NCI-H510A (cell line): ENCODE measurements around the gene FTL.

Experiments used
- DNase-seq: peaks from one replicate; lab custom pipeline; 2025; lab: John Stamatoyannopoulos, UW

The FTL gene

DNA sequence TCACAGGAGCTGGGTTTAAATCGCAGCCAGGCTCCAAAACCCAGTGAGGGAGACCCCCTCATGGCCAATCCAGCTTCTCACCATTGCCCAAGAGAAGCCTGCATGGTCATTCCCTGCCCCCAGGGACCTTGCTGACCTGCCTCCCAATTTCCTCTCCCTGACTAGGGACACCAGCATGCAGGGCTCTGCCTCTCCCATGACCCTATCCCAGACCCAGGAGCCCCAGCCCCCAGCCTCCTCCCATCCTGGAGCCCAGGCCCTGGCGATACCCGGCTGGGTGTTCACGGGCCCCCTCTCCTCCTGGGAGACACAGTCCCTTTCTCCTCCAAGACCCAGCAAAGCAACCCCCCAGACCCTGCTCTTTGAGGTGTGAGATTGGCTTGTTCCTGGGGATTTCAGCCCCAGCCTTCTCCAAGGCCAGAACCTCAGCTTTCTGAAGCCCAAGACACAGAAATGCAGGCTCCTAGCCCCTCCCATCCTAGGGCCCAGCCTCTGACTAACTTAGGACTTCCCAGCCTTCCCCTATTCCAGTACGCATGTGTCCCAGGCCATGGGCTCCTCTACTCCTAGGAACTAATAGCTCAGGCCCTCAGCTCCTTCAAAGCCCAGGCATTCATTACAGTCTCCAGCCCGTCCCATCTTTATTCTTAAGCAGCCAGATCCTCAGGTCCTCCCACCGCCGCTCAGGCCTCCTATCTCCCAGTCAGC is 26.9 kb downstream of the FTL start:
- DNase-seq: no peak

DNA sequence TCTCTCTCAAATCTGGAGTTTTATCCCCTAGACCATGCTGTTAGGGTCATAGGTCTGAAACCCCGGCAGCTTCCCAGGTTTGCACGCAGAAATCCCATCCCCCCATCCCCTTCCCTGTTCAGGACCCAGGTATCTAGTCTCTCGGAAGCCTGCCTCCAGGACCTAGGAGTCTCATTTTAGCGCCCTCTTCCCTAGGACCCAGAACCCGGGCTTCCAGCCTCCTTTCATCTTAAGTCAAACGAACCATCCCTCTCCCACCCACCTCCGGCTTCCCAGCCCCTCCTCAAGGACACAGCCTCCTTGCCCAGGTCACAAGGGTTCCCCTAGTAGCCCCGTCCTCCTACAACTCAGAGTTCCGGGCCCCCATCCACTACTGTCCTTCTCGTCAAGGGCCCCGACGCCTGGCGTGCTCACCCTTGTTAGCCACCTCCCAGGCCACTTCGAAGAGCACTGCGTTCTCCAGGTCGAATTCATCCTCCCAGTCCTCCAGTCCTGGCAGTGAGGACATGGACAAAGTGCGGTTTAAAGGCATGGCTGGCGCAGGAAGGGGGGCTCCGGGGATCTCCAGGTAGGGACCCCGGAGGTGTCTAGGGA is 27.6 kb downstream of the FTL start:
- peak; percentile 51 for DNase-seq

DNA sequence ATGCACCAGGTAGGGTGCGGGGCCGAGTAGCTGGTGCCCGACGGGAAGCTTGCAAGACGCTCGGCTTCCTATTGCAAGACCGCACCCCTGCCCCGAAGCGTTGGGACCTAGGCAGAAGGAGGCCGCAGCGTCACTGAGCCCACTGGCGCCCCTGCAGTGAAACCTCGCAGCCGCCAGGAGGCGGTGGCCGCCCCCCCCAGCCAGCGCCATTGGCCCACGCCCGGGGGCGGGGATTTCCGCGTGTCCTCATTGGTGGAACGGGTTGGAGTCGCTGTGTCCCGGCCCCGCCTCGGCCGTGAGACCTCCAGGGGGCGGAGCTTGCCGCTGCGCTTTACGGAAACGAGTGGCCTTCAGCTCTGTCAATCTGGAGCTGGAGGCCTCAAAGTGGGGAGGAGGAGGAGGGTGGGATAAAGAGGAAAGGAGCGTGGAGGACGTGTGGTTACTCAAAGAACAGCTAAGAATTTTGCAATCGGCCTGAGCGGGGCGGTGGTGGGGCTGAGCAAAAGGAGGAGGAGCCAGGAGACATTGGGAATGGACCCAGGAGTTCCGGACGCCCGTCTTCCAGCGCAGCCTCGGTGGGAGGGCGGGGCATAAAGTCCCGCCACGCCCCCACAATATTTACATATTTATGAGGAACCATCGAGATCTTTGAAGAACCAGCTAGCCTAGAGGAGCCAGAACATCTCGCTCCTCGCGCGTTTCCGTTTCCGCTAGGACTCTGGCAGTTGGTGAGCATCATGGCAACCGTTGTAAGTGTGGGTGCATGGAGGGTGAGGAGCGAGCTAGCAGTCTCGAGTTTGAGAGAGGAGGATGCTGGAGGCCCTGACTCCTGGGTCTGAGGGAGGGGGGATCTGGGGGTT is 28.3 kb downstream of the FTL start, which contains the start of the genes GYS1 and RUVBL2:
GYS1 (minus strand) TSS at position 135 of the 860 bp plus-strand sequence. CDS start 197 bp downstream, outside the sequence.
RUVBL2 (plus strand) TSS at position 713 of the 860 bp plus-strand sequence; CDS start at position 738, 25 bp downstream.
- peak; percentile 98 for DNase-seq

DNA sequence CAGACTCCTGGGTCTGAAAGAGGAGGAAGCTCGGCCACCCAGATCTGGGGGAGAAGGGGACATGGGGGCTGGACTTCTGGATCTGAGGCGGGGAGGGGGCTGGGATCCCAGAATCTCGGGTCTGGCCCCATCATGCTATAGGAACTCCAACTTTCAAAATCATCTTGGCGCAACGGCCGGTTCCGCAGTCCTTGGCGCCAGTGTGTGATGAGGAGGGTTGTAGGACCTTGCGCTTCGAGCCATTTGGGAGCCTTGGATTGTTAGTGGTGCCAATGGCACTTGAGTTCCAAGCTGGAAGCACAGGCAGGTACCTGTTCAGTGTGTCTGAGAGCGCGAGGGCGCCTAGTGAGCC is 28.9 kb downstream of the FTL start:
- DNase-seq: no peak

DNA sequence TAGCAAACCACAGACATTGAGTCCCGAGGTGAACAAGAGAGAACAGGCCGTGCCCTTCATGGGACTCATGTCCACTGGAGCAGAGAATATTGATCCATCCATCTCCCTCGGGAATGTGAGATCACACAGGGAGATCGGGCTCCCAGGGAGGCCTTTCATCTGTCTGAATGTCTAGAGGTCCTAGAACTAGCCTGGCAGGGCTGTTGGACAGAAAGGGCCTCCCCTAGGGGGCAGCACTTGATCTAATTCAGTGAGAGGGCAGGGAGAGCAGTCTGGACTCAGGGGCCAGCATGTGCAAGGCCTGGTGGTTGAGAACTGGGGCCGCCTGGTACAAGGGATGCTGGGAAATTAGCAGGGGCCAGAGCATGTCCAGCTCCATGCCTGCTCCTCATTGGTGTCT is 32.9 kb downstream of the FTL start:
- peak; percentile 54 for DNase-seq

DNA sequence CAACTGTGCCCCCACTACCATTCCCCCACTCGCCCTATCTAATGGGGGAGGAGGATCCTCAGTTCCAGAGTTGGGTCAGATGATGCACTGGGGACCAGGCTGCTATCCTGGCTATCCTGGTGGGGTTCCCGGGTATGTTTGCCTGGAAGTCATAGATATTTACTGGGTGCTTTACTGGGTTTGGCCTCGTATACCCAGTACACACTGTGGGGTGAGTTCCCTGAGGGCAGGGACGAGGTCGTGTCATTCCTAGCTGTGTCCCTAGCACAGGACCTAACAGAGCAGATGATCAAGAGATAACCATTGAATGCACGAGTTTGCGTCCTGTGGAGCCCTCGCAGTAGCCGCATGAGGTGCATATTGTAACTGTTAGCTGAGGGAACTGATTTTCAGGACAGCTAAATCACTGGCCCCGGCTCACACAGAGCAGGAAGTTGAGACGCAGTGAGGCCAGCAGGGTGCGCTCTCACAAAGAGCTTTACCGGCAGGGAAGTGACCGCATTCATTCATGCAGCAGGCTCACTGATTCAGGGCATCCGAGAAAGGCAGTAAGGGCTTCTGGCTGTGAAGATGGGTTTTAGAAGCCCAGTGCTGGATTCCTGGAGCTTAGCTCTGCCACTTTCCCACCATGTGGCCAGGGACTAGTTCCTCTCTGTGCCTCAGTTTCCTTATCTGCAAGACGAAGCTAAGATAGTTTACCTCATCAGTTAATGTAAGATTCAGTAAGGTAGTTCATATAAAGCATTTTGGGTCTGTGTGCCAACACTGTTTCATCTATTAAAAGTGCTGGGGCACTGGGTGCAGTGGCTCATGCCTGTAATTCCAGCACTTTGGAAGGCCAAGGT is 34.6 kb downstream of the FTL start:
- no peak for DNase-seq

DNA sequence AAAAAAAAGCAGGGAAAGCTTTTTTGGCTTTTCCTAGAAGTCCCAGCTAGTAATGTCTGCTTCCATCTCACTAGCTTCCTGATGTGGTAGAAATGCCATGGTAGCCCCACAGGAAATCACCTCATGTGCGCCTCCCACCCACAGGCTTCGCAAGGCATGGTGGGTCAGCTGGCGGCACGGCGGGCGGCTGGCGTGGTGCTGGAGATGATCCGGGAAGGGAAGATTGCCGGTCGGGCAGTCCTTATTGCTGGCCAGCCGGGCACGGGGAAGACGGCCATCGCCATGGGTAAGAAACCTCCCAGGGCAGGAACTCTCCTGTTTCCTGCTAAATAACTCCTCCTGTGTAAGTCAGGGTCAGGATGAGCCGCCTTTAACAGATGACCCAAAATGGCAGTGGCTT is 39.0 kb downstream of the FTL start:
- no peak for DNase-seq

DNA sequence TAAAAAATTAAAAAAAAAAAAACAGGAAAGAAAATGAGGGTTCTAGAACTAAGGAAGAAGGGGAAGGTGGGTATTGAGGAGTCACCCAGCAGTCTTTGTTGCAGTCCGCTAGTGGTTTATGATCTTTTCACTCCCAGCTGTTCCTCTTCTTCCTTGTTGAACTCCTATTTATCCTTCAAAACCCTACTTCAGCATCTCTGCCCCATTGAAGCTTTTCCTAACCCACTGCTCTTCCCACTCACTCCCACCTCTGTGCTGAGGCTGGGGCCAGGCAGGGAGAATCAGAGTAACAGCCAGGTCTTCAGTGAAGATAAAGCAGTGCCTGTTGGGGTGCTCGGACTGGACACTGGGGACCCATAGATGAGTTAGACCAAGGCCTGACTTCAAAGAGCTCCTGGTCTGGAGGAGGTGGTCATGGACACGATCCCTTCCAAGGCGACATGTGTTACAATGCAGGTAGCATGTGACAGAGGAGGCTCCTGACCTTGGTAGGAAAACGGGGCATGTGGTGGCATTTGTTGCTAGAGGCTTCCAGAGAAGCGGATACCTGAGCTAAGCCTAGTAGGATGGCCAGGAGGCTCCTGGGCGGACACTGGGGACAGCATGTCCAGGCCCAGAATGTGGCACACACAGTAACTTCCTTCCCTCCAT is 40.0 kb downstream of the FTL start:
- DNase-seq: no peak

DNA sequence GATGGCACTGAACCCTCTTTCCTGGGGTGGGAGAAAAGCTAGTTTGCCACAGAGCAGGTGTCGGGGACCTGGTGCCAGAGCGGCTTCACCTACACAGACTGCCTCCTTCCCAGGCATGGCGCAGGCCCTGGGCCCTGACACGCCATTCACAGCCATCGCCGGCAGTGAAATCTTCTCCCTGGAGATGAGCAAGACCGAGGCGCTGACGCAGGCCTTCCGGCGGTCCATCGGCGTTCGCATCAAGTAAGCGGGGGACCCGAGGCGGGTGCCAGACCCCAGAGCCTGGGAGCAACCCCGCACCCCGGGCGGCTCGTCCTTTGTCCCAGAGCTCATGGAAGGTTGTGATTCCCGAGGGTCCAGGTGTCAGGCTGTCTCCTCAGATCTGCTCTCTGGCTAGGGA is 41.8 kb downstream of the FTL start:
- no peak for DNase-seq

DNA sequence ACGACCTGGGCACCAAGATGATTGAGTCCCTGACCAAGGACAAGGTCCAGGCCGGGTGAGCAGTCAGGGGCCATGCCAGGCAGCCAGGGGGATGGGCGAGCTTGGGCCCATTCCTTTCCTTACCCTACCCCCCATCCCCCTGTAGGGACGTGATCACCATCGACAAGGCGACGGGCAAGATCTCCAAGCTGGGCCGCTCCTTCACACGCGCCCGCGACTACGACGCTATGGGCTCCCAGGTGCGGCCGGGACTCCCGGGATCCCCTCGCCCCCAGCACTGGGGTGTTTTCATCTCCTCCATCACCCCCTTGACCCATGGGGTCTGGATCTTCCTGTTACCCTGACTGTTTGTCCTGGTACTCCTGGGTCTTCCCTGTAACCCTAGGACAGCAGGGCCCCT is 44.7 kb downstream of the FTL start:
- no peak for DNase-seq

DNA sequence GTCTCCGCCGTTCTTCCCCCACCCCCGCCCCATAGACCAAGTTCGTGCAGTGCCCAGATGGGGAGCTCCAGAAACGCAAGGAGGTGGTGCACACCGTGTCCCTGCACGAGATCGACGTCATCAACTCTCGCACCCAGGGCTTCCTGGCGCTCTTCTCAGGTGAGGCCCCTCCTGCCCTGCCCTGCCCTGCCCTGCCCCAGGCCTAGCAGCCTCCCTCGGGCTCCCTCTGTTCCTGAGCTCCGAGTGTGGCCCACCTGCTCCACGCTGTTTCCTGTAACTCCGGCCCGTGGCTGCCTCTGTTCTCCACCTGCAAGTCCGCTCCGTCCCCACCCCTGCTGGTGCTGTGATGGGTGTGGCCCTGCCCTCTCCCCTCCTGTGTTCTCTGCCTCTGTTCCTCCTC is 45.3 kb downstream of the FTL start:
- no peak for DNase-seq

DNA sequence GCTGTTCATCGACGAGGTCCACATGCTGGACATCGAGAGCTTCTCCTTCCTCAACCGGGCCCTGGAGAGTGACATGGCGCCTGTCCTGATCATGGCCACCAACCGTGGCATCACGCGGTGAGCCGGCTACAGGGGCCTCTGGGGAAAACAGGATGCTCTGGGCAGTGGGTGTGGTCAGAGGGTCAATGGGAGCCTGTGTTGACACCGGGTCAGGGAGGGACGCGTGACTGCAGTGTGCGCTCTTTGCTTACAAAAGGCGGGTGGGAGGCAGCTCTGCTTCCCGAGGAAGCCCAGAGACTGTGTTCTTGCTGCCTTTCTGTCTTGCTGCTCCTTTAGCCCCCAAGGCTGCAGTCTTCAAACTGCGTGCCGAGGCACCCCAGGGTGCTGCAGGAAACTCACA is 46.1 kb downstream of the FTL start:
- DNase-seq: no peak

DNA sequence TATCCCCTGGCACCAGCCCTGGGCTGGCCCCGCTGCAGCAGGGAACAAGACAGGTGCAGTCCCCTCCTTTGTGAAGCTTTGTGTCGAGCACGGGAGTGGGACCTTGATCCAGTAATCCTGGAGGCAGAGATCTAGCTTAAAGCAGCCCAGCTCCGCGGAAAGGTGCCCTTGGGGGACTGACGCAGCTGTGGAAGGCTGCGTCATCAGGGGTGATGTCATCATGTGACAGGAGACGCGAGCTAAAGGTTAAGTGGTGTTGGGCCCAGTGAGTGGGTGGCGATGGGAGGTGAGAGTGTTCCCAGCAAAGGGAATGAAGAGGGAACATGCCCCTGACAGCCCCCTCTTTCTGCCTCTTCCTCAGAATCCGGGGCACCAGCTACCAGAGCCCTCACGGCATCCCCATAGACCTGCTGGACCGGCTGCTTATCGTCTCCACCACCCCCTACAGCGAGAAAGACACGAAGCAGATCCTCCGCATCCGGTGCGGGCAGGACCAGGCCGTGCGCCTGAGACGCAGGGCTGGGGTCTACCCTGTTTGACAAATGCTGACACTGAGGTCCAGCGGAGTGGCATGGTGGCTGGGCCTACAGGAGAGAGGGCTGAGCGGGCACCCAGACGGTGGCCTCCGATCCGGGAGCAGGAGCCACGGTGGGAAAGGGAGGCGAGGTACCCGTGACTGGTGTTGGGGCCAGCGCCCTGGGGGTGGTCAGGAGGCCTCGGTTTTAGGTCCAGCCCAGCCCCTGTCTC is 49.2 kb downstream of the FTL start:
- no peak for DNase-seq

DNA sequence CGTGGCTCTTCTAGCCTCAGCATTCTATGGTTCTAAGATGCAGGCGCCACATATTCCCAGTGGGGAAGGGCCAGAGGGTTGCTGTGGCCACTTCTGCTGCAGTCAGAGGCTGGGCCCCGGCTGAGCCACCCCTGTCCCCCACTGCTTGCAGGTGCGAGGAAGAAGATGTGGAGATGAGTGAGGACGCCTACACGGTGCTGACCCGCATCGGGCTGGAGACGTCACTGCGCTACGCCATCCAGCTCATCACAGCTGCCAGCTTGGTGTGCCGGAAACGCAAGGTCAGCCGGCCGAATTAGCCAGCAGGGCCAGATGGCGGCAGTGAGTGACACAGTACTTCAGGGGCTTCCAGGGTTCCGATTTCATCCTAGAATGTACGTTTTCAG is 49.8 kb downstream of the FTL start:
- DNase-seq: no peak

DNA sequence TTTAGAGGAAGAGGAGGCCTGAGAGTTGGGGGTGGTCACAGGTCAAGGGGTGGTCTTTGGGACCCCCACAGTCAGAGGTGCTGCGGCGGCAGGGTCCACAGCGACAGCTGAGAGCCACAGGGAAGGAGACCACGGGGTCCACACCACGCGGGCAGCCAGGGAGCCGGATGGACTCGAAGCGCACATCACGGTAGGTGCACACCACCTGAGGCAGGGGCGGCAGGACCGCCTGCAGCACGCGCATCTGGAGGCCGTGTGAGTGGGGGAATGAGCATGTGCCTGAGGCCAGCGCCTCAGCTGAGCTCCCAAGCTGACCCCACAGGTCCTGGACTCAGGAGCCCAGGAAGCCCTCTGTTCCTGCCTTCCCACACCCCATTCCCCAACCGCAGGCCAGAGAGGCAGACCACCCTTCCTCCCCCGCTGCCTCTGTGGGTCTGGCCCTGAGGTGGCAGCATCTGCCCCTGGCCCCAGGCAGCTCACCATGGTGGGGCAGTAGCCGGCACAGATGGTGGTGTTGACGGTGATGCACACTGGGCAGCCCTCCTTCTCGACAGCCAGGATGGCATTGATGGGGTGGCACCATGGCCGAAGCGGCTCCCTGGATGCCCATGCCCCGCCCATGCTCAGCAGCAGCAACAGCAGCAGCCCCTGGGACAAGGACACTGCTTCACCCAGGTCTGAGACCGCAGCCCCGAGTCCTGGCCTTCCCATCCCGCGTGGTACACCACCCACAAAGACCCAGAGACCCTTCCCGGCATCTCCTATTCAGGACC is 51.1 kb downstream of the FTL start:
- DNase-seq: no peak
